NCI-H2107 treated with DMSO at 0.1 percent for 48 hours (cell line): ENCODE results near the gene NDNF.

ENCODE experiments used
- DNase-seq: peaks from one replicate; lab custom pipeline; 2025; ENCODE audit not compliant: unreplicated experiment; lab: John Stamatoyannopoulos, UW

The NDNF gene

GRCh38 chr4:121072224-121073003 is at the start of gene NDNF:
Gene NDNF (minus strand): TSS chr4:121072535. CDS start chr4:121045837, 26,698 bp downstream.
- DNase-seq = no peak

GRCh38 chr4:121119715-121120114 is 47.4 kb upstream of the NDNF start:
- no peak for DNase-seq

- no peak for DNase-seq
Measured at GRCh38 chr4:121118344-121118743, 46.0 kb upstream of the NDNF start.

GRCh38 chr4:121114756-121115155 is 42.4 kb upstream of the NDNF start:
- no peak for DNase-seq

- no peak for DNase-seq
Measured at GRCh38 chr4:121112530-121112929, 40.2 kb upstream of the NDNF start.

- DNase-seq = no peak
Measured at GRCh38 chr4:121108557-121108956, 36.2 kb upstream of the NDNF start.

GRCh38 chr4:121107507-121107906 is 35.2 kb upstream of the NDNF start:
- DNase-seq = no peak

GRCh38 chr4:121100093-121100775 is 27.9 kb upstream of the NDNF start:
- no peak for DNase-seq

- DNase-seq = no peak
Measured at GRCh38 chr4:121098266-121098665, 25.9 kb upstream of the NDNF start.

GRCh38 chr4:121096629-121097028 is 24.3 kb upstream of the NDNF start:
- peak; percentile 3 for DNase-seq

GRCh38 chr4:121096191-121096590 is 23.9 kb upstream of the NDNF start:
- DNase-seq = no peak

GRCh38 chr4:121094297-121094966 is 22.1 kb upstream of the NDNF start:
- DNase-seq = no peak

- no peak for DNase-seq
Measured at GRCh38 chr4:121093261-121093660, 20.9 kb upstream of the NDNF start.

GRCh38 chr4:121091941-121092340 is 19.6 kb upstream of the NDNF start:
- no peak for DNase-seq

GRCh38 chr4:121088867-121089266 is 16.5 kb upstream of the NDNF start:
- no peak for DNase-seq

- no peak for DNase-seq
Measured at GRCh38 chr4:121079376-121079775, 7.0 kb upstream of the NDNF start.

GRCh38 chr4:121077496-121077895 is 5.2 kb upstream of the NDNF start:
- DNase-seq = no peak

GRCh38 chr4:121076416-121076815 is 4.1 kb upstream of the NDNF start:
- DNase-seq = no peak

- DNase-seq = no peak
Measured at GRCh38 chr4:121073672-121074381, 1.5 kb upstream of the NDNF start.

GRCh38 chr4:121073004-121073435 is 685 bp upstream of the NDNF start:
- peak; percentile 1 for DNase-seq

- no peak for DNase-seq
Measured at GRCh38 chr4:121071640-121072223, 603 bp downstream of the NDNF start.
